ENCODE results near the gene SHISA9.

DNA sequence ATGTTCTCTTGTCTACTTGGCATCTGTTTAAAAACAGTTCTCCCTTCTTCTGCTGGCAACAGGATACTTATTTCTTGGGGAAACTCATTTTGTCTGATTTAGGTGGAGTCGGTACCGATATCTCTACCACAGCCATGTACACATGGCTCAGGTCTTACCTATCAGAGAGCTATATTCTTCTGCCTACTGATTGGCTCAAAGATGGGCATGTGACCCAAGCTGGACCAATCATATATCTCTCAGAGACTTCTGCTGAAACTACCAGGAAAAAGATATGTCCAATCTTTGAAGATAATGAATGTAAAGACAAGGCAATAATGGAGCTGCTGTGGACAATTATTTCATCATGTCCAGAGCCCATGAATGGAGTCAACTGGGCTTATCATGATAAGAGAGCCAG lies 21.6 kb upstream of the SHISA9 start:
- no peak for TF ChIP-seq CTCF (IDR thresholded peaks at IDR 0.05)
- no peak for TF ChIP-seq POLR2A (IDR thresholded peaks at IDR 0.05)
